T47D (cell line): ENCODE measurements around the gene EVI2A.
"Not testable (repeated sequence)": the region's sequence is repeated elsewhere in the genome, so short reads cannot be mapped to it uniquely, and the experiment has no call there.

Experiments
- DNase-seq, 2 experiments: peaks; one replicate each; pipeline versions ENCODE4 v3.0.0 to v3.0.0-alpha.2; 2011 to 2012; ENCODE audit warnings: low read depth in 1 of 2, low spot score in 1 of 2
- JUND ChIP-seq: IDR thresholded peaks from 2 replicates; pipeline ENCODE4 v1.6.1; 2012; ENCODE audit warnings: low read depth
- in situ Hi-C: cut with HindIII; loops from 2 replicates; pipeline ENCODE4 v1.10.0; 2016; ENCODE audit warnings: low sequenced_read_pairs, low pct_unique_long_range_greater_than_20kb

EVI2A gene, protein sequence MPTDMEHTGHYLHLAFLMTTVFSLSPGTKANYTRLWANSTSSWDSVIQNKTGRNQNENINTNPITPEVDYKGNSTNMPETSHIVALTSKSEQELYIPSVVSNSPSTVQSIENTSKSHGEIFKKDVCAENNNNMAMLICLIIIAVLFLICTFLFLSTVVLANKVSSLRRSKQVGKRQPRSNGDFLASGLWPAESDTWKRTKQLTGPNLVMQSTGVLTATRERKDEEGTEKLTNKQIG

DNA sequence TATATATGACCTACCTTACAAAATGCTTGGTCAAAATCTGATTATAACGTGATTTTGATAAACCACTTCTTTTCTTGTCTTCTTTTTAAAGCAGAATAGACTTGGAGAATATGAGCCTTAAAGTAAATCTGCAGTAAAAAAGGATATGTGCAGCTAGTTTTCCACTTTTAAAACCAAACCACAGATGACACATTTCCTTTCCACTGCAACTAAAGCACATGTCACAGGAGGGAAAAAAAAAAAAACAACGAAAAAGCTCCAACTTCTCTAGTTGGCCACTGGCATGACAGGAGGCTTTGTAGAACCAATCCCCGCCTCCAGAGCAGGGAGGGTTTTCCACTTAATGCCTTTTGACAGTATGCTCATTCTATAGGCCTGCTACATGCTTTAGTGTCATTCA, at the start of gene EVI2A:
EVI2A (minus strand) TSS at position 142 of the 400 bp plus-strand sequence. CDS start 2,609 bp downstream, outside the sequence.
- DNase-seq: no peak
- in situ Hi-C loops: no loop called here
- TF ChIP-seq JUND: no peak

DNA sequence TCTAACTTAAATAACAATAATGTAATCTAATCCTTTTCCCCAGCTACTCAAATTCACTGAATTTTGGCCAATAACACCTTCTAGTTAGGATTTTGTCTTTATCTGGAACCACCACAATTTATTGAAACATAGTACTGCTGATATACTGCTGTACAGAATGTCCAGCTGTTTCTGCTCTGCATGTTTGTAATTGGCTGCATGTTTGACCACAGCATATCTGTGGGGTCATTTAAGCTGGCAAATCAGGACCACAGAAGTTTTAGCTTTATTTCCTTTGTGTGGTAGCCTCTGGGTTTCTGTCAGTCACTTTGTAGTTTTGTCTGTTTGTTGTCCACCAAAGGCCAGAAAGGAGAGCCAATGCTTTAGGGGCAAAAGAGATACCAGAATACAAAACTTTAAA, 47.8 kb upstream of the EVI2A start:
- DNase-seq: no peak
- in situ Hi-C loops: no loop called here
- TF ChIP-seq JUND: no peak

DNA sequence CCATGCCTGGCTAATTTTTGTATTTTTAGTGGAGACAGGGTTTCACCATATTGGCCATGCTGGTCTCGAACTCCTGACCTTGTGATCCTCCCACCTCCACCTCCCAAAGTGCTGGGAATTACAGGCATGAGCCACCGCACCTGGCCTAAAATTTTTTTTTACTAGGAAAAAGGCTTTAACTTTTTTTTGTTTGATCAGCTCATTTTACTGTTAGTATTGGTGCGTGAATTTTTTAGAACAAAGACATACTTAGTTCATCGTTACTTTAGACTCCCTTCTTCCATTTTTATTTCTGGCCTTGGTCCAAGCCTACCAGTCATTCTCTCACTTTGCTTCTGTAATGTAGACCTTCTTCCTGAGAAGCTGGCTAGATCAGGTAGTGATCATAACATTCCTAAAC, 44.7 kb upstream of the EVI2A start:
- TF ChIP-seq JUND: no peak
- no peak for DNase-seq
- in situ Hi-C loops: no loop called here

DNA sequence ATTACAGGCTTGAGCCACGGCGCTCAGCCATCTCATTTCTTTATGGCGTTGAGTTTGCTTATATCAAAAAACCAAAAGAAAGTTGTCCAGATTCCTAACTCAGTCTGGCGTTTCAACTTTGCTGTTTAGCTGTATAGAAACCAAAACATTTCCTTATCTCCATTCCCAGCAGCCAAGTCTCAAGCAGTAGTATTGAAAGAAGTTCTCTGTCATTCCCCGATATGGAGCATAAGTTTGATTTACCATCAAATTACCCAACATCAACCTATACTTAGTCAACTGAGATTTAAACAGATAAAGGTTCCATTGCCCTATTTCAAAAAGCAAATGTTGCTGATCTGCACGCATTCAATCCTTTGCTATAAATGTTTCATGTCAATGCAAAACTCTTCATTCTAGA, 42.6 kb upstream of the EVI2A start:
- in situ Hi-C loops: no loop called here
- no peak for TF ChIP-seq JUND

DNA sequence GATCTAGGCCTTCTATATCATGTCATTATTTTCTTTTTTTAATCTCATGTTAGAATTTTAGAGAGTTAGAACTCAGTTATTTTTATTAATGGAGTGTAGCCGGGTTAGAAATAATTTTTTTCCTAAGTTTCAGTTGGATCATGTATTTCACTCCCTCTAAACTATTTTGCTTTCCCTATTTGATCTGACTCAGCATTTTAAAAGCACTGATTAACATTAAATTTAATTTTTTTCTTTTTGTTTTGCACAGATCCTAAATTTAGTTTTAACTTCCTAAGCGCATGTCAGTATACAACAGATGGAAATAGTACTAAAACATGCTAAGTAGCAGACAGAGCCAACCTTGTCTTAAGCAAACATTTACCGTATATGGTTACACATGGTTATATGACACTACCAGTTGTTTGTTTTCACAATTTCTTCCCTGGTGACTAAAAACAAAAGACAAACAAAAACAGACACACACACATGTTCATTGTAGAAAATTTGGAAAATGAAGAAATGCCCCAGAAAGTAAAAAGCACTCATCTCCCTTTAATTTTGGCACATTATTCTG, 36.5 kb upstream of the EVI2A start:
- no peak for TF ChIP-seq JUND
- DNase-seq: peak in 1 of 2 experiments; percentile 59
- in situ Hi-C loops: no loop called here

More for the DNA sequence above, 42.6 kb upstream of the EVI2A start:
- no peak for DNase-seq

DNA sequence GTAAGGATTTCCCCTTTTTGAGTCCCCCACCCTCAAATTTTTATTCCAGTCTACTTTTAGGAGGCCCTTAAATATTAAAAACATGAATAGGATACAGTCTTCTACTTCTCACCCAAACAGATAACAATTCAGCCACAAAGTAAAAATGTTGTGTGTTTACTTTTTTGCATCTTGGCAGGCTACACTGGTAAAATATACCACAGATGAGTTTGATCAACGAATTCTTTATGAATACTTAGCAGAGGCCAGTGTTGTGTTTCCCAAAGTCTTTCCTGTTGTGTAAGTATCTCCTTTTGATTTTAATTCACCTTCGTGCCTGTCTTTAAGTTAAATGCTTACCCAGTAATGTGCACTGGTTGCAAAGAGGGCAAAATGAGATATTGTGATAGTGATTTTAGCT, 35.7 kb upstream of the EVI2A start:
- TF ChIP-seq JUND: no peak
- in situ Hi-C loops: no loop called here

DNA sequence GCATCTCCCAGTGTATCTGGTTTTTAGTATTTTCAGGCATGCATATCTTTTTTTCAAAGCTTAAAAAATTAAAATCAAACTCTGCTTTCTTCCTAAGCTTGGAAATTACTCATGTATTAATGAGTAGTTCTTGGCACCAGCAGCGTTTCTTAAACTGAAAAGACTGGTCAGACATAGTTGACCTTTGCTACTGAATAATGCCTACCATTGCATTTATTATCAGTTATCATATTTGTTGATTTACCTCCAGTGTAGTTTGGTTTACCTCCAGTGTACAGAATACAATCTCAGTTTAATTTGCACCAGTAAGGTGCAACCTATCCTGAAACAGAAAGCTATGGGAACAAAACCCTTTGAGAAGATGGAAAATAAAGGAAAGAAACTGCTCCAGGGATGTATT, 34.5 kb upstream of the EVI2A start:
- in situ Hi-C loops: no loop called here

More for the DNA sequence above, 35.7 kb upstream of the EVI2A start:
- DNase-seq: no peak

DNA sequence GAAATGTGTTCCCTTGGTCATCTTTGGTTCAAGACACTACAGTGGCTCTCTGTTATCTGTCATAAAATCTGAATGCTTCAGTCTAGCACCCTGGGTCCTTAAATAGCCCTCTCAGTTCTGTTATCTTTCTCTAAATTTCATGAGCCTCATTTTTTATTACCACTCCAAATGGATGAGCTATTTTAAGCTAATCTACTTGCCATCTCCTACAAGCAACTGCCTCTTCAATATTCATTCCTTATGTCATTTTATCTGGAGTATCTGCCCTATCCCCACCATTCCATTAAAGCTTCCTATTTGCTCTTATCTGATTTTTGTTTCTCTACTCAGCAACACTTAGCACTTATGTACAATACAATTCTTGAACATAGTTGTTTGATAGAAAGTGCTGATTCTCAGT, 28.0 kb upstream of the EVI2A start:
- in situ Hi-C loops: no loop called here
- TF ChIP-seq JUND: no peak
- no peak for DNase-seq

More for the DNA sequence above, 34.5 kb upstream of the EVI2A start:
- no peak for TF ChIP-seq JUND
- DNase-seq: no peak

DNA sequence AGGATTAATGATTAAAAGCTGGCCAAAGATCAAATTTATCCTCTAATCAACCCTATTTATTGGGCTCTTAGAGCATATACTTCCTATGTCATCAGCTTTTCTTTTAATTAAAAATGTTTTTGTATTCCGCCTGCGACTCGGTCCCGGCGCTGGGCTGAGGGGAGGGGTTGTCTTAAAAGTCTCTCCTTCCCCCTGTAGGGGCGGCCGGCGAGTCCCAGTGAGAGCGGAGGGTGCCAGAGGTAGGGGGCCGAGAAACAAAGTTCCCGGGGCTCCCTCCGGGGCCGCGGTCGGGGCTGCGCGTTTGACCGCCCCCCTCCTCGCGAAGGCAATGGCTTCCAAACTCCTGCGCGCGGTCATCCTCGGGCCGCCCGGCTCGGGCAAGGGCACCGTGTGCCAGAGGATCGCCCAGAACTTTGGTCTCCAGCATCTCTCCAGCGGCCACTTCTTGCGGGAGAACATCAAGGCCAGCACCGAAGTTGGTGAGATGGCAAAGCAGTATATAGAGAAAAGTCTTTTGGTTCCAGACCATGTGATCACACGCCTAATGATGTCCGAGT, 23.8 kb upstream of the EVI2A start:
- in situ Hi-C loops: not testable (repeated sequence)

DNA sequence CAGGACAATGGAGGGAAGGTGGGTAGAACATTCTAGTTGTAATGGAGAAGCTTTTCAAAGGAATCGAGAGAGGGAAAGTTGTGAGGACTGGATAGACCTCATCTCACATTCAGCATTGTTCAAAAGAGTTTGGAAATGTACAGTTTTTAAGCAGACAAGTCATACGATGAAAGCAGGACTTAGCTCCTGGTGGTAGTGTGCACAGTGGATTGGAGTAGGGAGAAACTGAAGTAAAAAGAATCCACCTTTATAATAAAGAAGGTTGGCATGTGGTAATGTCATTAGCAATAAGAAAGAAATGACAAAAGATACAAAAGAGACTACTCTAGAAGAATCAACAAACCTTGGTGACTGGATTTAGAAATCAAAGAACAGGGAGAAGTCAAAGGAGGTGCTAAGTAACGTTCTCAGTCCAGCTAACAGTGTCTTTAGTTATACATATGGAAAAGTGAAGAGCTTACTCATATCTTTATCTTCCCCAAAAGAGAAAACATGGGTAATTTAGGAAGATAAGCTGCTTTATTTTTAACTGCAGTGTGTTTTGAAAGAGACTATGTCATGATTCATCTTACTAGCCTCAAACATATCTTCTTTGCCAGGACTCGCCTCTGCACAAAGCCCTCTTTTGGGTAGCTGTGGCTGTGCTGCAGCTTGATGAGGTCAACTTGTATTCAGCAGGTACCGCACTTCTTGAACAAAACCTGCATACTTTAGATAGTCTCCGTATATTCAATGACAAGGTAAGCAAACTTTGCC, 18.7 kb upstream of the EVI2A start:
- no peak for TF ChIP-seq JUND
- no peak for DNase-seq
- in situ Hi-C loops: no loop called here

More for the DNA sequence above, 23.8 kb upstream of the EVI2A start:
- not testable (repeated sequence) for DNase-seq

DNA sequence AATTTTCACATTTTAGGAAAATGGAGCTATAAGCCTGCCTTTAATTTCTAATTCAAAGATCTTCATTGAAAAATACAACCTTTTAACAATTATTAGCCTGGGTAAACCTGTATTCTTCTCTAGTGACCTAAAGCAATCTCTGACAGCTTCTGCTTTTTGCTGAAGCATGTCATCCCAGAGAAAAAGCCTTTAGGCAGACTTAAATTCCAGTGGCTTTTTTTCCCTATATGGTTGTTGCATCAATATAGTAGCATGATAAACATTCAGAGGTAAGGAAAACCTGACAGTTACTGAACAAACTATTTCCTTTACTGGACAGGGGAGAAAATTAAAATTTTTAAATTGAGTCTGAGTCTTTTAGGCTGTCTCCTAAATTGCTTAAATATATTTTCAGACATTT, 7.8 kb upstream of the EVI2A start:
- in situ Hi-C loops: no loop called here
- no peak for TF ChIP-seq JUND
- DNase-seq: no peak

DNA sequence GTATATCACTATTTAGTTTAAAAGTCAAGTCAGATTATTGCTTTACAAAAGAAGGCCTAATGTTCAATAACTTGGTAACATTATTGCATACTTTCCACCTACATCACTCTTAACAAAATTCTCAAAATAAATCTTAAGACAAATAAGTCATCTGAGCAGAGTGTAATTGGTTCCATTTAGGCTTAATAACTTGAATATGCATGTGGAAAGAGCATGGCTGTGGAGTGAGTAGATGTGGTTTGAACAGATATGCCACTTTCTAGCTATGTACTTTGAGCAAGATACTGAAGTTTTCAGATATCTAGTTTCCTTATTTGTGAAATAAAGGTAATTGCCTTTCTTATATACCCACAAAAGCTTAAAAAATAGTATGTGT, 6.7 kb upstream of the EVI2A start:
- DNase-seq: no peak
- in situ Hi-C loops: no loop called here
- no peak for TF ChIP-seq JUND
